ENCODE measurements around the gene PRR23E. TPM values are rescaled to one million over a fixed set of nuclear protein-coding genes. Genes with fewer than 3 reads are reported as not detected.
A peak's percentile ranks its signal among the peaks of the same experiment; 100 is the strongest.

The PRR23E gene
- total and polyA plus RNA-seq, 4 donors, result not detected

DNA sequence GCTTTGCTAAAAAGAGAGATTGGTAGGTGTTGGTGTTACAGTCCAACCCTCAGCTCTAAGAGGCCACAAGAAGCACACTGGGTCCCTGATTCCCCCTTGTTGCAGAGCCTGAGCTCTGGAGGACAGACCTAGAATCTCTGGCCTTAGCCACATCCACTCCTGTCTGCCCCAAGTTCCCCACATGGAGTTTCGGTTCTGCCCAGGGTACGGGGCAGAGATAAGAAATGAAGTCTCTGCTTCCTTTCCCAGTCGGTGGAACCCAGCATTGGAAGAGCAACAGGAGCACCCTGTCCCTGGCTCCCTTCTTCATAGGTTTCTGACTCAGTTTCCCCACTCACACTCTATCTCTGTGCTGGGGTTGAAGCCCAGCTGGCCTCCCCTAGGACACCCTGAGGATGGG lies 13.2 kb downstream of the PRR23E start:
- H3K27ac ChIP-seq (ENCODE audit: low read depth in 1 of 2, low read length in 1 of 2), result no peak overlapping the region
- TF ChIP-seq, protein P1, sequence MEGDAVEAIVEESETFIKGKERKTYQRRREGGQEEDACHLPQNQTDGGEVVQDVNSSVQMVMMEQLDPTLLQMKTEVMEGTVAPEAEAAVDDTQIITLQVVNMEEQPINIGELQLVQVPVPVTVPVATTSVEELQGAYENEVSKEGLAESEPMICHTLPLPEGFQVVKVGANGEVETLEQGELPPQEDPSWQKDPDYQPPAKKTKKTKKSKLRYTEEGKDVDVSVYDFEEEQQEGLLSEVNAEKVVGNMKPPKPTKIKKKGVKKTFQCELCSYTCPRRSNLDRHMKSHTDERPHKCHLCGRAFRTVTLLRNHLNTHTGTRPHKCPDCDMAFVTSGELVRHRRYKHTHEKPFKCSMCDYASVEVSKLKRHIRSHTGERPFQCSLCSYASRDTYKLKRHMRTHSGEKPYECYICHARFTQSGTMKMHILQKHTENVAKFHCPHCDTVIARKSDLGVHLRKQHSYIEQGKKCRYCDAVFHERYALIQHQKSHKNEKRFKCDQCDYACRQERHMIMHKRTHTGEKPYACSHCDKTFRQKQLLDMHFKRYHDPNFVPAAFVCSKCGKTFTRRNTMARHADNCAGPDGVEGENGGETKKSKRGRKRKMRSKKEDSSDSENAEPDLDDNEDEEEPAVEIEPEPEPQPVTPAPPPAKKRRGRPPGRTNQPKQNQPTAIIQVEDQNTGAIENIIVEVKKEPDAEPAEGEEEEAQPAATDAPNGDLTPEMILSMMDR (IDR thresholded peaks at IDR 0.05; ENCODE audit: control extremely low read depth, extremely low read depth), result no peak
- WGBS, 2 donors, result 69 to 74% methylated on average over 3 of the region's 3 CpGs
- ATAC-seq (ENCODE audit: insufficient read depth, low FRiP score) (no peak), DNase-seq (no peak)
- no peak overlapping the region for H3K9ac ChIP-seq (ENCODE audit: insufficient read depth in 1 of 2, low read length in 2 of 2)
- H3K4me1 ChIP-seq (ENCODE audit: control insufficient read depth in 5 of 5, insufficient read depth in 5 of 5, low read length in 5 of 5), result peaks cover 0 to 6% (median 0%) of the 10 kb centered on the region in 5 donors
- H3K36me3 ChIP-seq (ENCODE audit: control insufficient read depth in 4 of 4, insufficient read depth in 4 of 4, low read length in 4 of 4), result no peaks in the 10 kb centered on the region
- no peak overlapping the region for H3K4me3 ChIP-seq
- no peaks in the 10 kb centered on the region for H3K9me3 ChIP-seq (ENCODE audit: control insufficient read depth in 4 of 4, insufficient read depth in 3 of 4, low read length in 3 of 4)
- no peaks in the 10 kb centered on the region for H3K27me3 ChIP-seq (ENCODE audit: control insufficient read depth in 3 of 3, insufficient read depth in 3 of 3, low read length in 2 of 3)

DNA sequence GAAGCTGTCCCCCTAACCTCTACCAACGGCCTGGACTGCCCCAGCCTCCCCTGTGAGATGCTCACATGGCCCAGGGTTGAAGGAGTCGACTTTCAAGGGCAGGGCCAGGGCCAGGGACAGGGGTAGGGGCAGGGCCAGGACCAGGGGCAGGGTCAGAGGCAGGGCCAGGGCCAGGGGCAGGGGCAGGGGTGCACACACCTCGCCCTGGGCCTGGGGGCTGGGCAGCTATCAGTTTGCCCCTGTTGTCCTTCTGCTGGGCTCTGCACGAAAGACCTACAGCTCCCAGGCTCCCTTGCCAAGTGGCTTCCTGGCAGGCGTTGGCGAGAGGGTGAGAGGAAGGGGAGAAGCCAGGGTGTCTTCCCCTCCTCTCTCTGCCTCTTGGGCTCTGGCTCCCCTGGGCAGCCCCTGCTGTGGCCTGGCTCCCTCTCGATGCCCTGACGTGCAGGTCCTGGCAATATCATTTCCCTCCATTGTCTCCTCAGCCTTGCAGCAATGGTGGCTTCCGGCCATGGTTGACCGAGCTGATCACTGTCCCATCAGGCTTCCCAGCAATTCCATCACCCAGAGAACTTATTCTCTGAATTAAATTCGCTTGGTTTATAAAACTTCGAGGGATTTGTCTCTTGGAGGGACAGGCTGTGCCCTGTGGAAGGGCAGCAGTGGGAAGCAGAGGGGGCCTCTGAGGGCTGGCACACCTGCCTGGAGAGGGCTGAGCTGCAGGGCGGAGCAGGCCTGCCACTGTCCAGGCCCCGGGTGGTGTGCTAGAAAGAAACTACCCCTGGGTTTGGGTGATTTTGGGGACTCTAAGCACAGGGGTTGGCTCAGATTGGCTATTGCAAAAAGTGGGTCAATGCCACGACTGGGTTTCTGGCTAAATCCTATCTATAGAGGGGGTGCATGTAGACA lies 13.9 kb downstream of the PRR23E start:
- H3K4me3 ChIP-seq, result no peak overlapping the region
- no peak for ATAC-seq (ENCODE audit: insufficient read depth, low FRiP score)
- 62 to 79% methylated on average over 14 to 15 of the region's 15 CpGs for WGBS, 2 donors
- no peaks in the 10 kb centered on the region for H3K36me3 ChIP-seq (ENCODE audit: control insufficient read depth in 4 of 4, insufficient read depth in 4 of 4, low read length in 4 of 4)
- peak overlapping the region in 1 of 2 donors; percentile 9 for H3K27ac ChIP-seq (ENCODE audit: low read depth in 1 of 2, low read length in 1 of 2)
- no peaks in the 10 kb centered on the region for H3K27me3 ChIP-seq (ENCODE audit: control insufficient read depth in 3 of 3, insufficient read depth in 3 of 3, low read length in 2 of 3)
- peak in 1 of 3 donors; percentile 16 for DNase-seq
- no peak overlapping the region for H3K9ac ChIP-seq (ENCODE audit: insufficient read depth in 1 of 2, low read length in 2 of 2)
- TF ChIP-seq, protein P1 (IDR thresholded peaks at IDR 0.05; ENCODE audit: control extremely low read depth, extremely low read depth), result no peak
- no peaks in the 10 kb centered on the region for H3K9me3 ChIP-seq (ENCODE audit: control insufficient read depth in 4 of 4, insufficient read depth in 3 of 4, low read length in 3 of 4)
- H3K4me1 ChIP-seq (ENCODE audit: control insufficient read depth in 5 of 5, insufficient read depth in 5 of 5, low read length in 5 of 5), result peaks cover 0 to 6% (median 0%) of the 10 kb centered on the region in 5 donors

DNA sequence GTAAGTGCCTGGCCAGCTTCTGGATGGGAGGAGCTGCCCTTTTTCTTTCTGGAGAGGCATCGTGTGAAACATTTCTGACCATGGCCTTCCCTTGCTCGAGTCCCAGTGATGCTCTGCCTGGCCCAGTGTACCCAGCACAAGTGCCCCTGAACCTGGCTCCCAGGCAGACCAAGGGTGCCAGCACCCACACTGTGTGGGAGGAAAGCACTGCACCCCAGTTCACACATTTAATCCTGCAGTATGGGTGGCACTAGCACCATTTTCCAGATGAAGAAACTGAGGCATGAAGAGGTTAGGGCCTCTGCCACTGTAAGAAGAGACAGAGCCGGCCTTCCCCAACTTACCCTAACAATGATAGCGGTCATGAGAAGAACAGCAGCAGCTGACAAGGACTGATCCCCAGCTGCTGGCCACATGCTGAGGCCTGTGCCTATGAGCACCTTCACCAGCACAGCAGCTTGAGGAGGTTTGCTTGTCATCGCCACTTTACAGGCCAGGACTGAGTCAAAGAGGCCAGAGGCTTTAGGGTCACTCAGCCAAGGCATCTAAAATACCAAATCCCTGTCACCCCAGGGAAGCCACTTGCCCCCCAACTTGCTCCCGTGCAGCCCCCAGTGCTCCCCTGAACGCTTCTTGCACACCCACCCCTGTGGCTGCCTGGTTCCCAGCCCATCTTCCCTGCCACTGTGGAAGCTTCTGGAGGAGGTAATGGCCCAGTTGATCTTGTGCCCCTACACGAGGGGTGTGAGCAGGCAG lies 15.0 kb downstream of the PRR23E start:
- Histone ChIP-seq H3K36me3 (ENCODE audit: control insufficient read depth in 4 of 4, insufficient read depth in 4 of 4, low read length in 4 of 4) (no peaks in the 10 kb centered on the region), H3K4me1 (ENCODE audit: control insufficient read depth in 5 of 5, insufficient read depth in 5 of 5, low read length in 5 of 5) (peaks cover 0 to 6% (median 0%) of the 10 kb centered on the region in 5 donors), H3K9ac (ENCODE audit: insufficient read depth in 1 of 2, low read length in 2 of 2) (no peak overlapping the region), H3K27ac (ENCODE audit: low read depth in 1 of 2, low read length in 1 of 2) (no peak overlapping the region), H3K9me3 (ENCODE audit: control insufficient read depth in 4 of 4, insufficient read depth in 3 of 4, low read length in 3 of 4) (no peaks in the 10 kb centered on the region), H3K27me3 (ENCODE audit: control insufficient read depth in 3 of 3, insufficient read depth in 3 of 3, low read length in 2 of 3) (no peaks in the 10 kb centered on the region), H3K4me3 (no peak overlapping the region)
- no peak for ATAC-seq (ENCODE audit: insufficient read depth, low FRiP score)
- TF ChIP-seq, protein P1 (IDR thresholded peaks at IDR 0.05; ENCODE audit: control extremely low read depth, extremely low read depth), result no peak
- DNase-seq, result no peak
- WGBS, 2 donors, result 89 to 91% methylated on average over 8 of the region's 8 CpGs
